Natural killer cell (primary cell): Measurements from ENCODE around the gene AKAP6. TPM values are rescaled to one million over a fixed set of nuclear protein-coding genes. Genes with fewer than 3 reads are reported as not detected.

ENCODE experiments used
- ATAC-seq, 3 donors: fragments of 150-1000 bp in 2 of 3; fragments of 200-7000 bp in 1 of 3; cut with Tn5 transposase; 1 replicate in 1 of 3; 2 replicates in 2 of 3; pipeline ENCODE4 v1.10.0; 2021; ENCODE audit warnings: mild to moderate bottlenecking in 2 of 3, moderate library complexity in 2 of 3
- DNase-seq, 2 donors: peaks; one replicate each; pipeline versions ENCODE4 v3.0.0 to v3.0.0-alpha.2; 2013 to 2021; ENCODE audit warnings: mixed read lengths in 1 of 2
- H3K27ac ChIP-seq: one replicate; pipeline ENCODE4 v1.5.1; 2013; ENCODE audit warnings: mild to moderate bottlenecking, low read length
- H3K27me3 ChIP-seq: one replicate; pipeline ENCODE4 v1.6.1; 2013; ENCODE audit warnings: low read length; ENCODE audit not compliant: control insufficient read depth, insufficient read depth
- H3K36me3 ChIP-seq: one replicate; pipeline ENCODE4 v1.6.1; 2013; ENCODE audit warnings: low read length; ENCODE audit not compliant: control insufficient read depth, insufficient read depth
- H3K4me1 ChIP-seq: one replicate; pipeline ENCODE4 v1.6.1; 2013; ENCODE audit warnings: low read length; ENCODE audit not compliant: control insufficient read depth, insufficient read depth
- H3K4me3 ChIP-seq: one replicate; pipeline ENCODE4 v1.5.1; 2013; ENCODE audit warnings: low read length
- H3K9me3 ChIP-seq: one replicate; pipeline ENCODE4 v1.6.1; 2013; ENCODE audit warnings: low read length; ENCODE audit not compliant: control insufficient read depth, insufficient read depth
- H3K27ac Mint-ChIP-seq, 2 donors: one replicate each; pipeline ENCODE4 v1.8.0; 2022; ENCODE audit warnings: mild to moderate bottlenecking in 2 of 2, mixed read lengths in 2 of 2, moderate library complexity in 1 of 2
- H3K27me3 Mint-ChIP-seq, 2 donors: one replicate each; pipeline ENCODE4 v1.8.0; 2022; ENCODE audit warnings: low read depth in 2 of 2, mixed read lengths in 2 of 2
- H3K36me3 Mint-ChIP-seq: one replicate; pipeline ENCODE4 v1.8.0; 2022; ENCODE audit warnings: mixed read lengths
- H3K4me1 Mint-ChIP-seq, 2 donors: one replicate each; pipeline ENCODE4 v1.8.0; 2022; ENCODE audit warnings: mixed read lengths in 2 of 2
- H3K4me3 Mint-ChIP-seq: one replicate; pipeline ENCODE4 v1.8.0; 2022; ENCODE audit warnings: mild to moderate bottlenecking, moderate library complexity, mixed read lengths
- H3K9me3 Mint-ChIP-seq, 2 donors: one replicate each; pipeline ENCODE4 v1.8.0; 2022; ENCODE audit warnings: mixed read lengths in 2 of 2
- WGBS: methylation state at CpG from one replicate; pipeline ENCODE4 v1.1.7; 2013; ENCODE audit warnings: missing lambda C conversion rate; ENCODE audit not compliant: insufficient coverage; 5-methylcytosine and 5-hydroxymethylcytosine counted together
- intact Hi-C: fragments of 100-400 bp; cut with micrococcal nuclease; formaldehyde crosslinking; loops from one replicate; pipeline ENCODE4 v1.14.2; 2022
- total RNA-seq, 4 donors: library from RNA; stranded (reverse); fragments of 120-200 nt in 1 of 4; gene quantifications; one replicate each; pipeline versions ENCODE4 v1.2.3 to v1.2.4, GENCODE V29; 2013 to 2022
- TF ChIP-seq, protein P1 (sequence below): fragments of 200-600 bp; IDR thresholded peaks from one replicate; pipeline ENCODE4 v1.8.0; 2022; ENCODE audit warnings: antibody characterized with exemption

AKAP6 gene
- total RNA-seq, 3 donors from 2014 or later (not counting 1 experiment from before 2014, with no cell fraction given): 0.21 to 1.3 (median 0.80) TPM

DNA sequence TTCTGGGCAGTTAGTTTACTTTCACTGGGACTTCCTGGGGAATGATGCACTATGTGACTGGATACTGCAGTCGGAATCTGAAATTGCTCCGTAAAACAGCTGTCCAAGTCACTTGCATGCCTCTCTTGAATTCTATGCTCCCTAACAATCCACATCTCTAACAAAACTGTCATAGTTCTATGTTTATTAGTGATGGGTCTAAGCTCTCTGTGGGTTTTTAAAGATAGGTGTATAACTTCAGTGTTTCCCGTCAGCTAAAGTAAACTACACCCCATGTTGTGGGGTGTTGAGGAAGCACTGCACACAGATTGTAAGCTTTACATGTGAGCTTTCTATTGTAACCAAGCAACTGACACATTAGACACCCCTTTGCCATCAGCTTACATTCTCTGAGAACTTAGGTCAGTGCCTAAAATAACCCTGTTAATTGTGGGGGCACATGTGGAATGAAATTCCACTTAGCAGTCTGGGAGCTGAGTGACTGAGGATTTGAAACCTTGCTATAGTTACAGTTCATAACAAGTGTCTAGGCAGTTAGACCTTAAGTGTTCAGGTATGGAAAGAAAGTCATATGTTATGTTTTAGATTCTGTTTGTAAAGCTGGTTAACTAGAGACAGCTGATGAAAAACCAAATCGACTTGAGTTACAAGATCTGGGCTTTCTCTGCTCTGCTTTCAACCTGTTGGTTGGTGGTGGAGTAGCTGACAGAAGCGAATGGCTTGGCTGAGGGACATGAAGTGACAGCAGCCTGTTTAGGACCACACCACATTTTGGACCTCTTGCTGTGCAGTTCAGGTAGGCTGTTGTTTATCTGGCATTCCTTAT is 165.7 kb downstream of the AKAP6 start:
- H3K27me3 ChIP-seq: no peaks in the 10 kb centered on the region
- H3K4me1 ChIP-seq: no peaks in the 10 kb centered on the region
- Mint-ChIP-seq H3K27ac (no peak overlapping the region), H3K36me3 (no peaks in the 10 kb centered on the region), H3K27me3 (no peaks in the 10 kb centered on the region), H3K4me1 (no peaks in the 10 kb centered on the region), H3K4me3 (no peak overlapping the region), H3K9me3 (no peaks in the 10 kb centered on the region)
- no peaks in the 10 kb centered on the region for H3K36me3 ChIP-seq
- ATAC-seq: no peak
- TF ChIP-seq, protein P1, sequence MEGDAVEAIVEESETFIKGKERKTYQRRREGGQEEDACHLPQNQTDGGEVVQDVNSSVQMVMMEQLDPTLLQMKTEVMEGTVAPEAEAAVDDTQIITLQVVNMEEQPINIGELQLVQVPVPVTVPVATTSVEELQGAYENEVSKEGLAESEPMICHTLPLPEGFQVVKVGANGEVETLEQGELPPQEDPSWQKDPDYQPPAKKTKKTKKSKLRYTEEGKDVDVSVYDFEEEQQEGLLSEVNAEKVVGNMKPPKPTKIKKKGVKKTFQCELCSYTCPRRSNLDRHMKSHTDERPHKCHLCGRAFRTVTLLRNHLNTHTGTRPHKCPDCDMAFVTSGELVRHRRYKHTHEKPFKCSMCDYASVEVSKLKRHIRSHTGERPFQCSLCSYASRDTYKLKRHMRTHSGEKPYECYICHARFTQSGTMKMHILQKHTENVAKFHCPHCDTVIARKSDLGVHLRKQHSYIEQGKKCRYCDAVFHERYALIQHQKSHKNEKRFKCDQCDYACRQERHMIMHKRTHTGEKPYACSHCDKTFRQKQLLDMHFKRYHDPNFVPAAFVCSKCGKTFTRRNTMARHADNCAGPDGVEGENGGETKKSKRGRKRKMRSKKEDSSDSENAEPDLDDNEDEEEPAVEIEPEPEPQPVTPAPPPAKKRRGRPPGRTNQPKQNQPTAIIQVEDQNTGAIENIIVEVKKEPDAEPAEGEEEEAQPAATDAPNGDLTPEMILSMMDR: no peak
- intact Hi-C loops: no loop called here
- H3K27ac ChIP-seq: no peak overlapping the region
- no peaks in the 10 kb centered on the region for H3K9me3 ChIP-seq
- H3K4me3 ChIP-seq: no peak overlapping the region
- WGBS: 82% methylated on average over 2 of the region's 5 CpGs
- DNase-seq: no peak

DNA sequence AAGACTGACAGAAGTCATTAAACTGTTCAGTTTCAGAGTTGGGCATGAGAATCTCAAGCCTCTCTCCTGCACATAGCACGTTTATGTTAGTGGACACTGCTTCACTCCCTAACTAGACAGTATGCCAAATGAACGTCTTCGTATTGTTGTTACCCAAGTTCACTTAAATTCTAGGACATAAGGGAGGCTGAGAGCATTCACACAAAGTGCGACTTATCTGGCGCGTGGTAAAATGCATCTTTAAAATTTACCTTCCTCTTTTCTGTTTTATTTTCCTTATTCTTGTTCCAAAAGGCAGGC is 166.3 kb downstream of the AKAP6 start:
- TF ChIP-seq, protein P1: no peak
- Histone ChIP-seq H3K9me3 (no peaks in the 10 kb centered on the region), H3K27ac (no peak overlapping the region), H3K4me3 (no peak overlapping the region), H3K27me3 (no peaks in the 10 kb centered on the region), H3K36me3 (no peaks in the 10 kb centered on the region), H3K4me1 (no peaks in the 10 kb centered on the region)
- Mint-ChIP-seq H3K4me3 (no peak overlapping the region), H3K4me1 (no peaks in the 10 kb centered on the region), H3K27me3 (no peaks in the 10 kb centered on the region), H3K36me3 (no peaks in the 10 kb centered on the region), H3K9me3 (no peaks in the 10 kb centered on the region), H3K27ac (no peak overlapping the region)
- no peak for ATAC-seq
- 85% methylated on average over 6 of the region's 6 CpGs for WGBS
- DNase-seq: no peak
- intact Hi-C loops: no loop called here

DNA sequence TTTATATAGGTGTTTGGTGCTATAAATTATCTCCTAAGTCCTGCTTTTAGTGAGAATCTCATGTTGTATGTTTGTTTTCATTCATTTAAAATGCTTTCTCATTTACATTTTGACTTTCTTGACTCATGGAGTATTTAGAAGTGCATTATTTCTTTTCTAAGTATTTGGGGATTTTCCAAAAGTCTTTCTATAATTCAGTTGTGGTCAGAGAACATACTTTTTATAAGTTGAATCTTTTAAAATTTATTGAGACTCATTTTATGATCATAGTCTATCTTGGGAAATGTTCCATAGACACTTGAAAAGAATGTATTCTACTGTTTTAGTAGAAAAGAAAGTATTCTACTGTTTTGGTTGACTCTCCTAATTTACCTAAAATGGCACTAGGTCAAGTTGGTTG is 168.2 kb downstream of the AKAP6 start:
- ATAC-seq: no peak
- Histone ChIP-seq H3K4me1 (no peaks in the 10 kb centered on the region), H3K36me3 (no peaks in the 10 kb centered on the region), H3K27ac (no peak overlapping the region), H3K4me3 (no peak overlapping the region), H3K9me3 (no peaks in the 10 kb centered on the region), H3K27me3 (no peaks in the 10 kb centered on the region)
- no peak overlapping the region for H3K27ac Mint-ChIP-seq
- no peaks in the 10 kb centered on the region for H3K36me3 Mint-ChIP-seq
- TF ChIP-seq, protein P1: no peak
- no peaks in the 10 kb centered on the region for H3K27me3 Mint-ChIP-seq
- DNase-seq: no peak
- no peaks in the 10 kb centered on the region for H3K9me3 Mint-ChIP-seq
- no peak overlapping the region for H3K4me3 Mint-ChIP-seq
- H3K4me1 Mint-ChIP-seq: no peaks in the 10 kb centered on the region
- intact Hi-C loops: no loop called here
